Suppressor macrophage treated with lipopolysaccharide for 4 hours (primary cell): Measurements from ENCODE around the gene DDX52.
"Not testable (repeated sequence)": the region's sequence is repeated elsewhere in the genome, so short reads cannot be mapped to it uniquely, and the experiment has no call there.

ENCODE experiments used
- DNase-seq: peaks from one replicate; pipeline ENCODE4 v3.0.0-alpha.2; 2020

The DDX52 gene

GRCh38 chr17:37650419-37651003 lies 7.3 kb upstream of the DDX52 start:
- DNase-seq = peak; percentile 63

GRCh38 chr17:37648555-37648954 lies 5.3 kb upstream of the DDX52 start:
- peak; percentile 85 for DNase-seq

DNA sequence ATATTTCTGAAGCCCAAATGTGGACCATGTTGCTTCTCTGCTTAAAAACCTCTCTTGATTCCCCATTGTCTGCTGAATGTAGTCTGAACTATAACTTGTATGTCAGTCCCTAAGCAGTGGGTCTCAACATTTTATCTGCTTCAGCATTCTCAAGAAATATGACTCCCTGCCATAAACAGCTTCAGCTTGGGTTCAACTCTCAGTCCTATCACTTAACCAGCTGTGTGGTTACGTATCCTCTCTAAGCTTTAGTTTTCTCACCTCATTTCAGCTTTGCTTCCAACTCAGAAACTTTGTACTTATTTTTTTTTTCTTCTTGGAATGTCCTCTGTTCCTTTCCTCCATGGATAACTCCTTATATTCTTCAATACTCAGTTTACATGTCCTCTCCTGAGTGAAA lies 4.6 kb upstream of the DDX52 start:
- no peak for DNase-seq

- DNase-seq = no peak
Observed at GRCh38 chr17:37643869-37644268, 623 bp upstream of the DDX52 start.

GRCh38 chr17:37642681-37643080 lies 565 bp downstream of the DDX52 start:
- DNase-seq = peak; percentile 31

DNA sequence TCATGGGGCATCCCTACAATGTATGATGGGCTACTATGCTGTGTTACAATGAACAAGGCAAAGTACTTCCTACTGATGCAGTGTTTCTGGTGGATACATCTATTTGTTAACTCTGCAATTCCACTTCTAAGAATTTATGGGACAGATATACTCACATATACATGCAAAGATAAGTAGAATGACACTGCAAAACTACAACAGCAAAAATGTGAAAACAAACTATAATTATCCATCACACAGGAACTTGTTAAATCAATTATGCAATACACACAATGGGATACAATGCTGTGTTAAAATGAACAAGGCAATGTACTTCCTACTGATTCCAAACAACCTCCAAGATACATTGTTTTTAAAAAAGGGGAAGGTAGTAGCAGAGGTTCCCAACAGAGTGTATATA lies 3.2 kb downstream of the DDX52 start:
- DNase-seq = no peak

GRCh38 chr17:37637956-37638355 lies 5.3 kb downstream of the DDX52 start:
- DNase-seq = no peak

- not testable (repeated sequence) for DNase-seq
Observed at GRCh38 chr17:37616430-37616829, 26.8 kb downstream of the DDX52 start.

- no peak for DNase-seq
Observed at GRCh38 chr17:37614823-37615222, 28.4 kb downstream of the DDX52 start.

DNA sequence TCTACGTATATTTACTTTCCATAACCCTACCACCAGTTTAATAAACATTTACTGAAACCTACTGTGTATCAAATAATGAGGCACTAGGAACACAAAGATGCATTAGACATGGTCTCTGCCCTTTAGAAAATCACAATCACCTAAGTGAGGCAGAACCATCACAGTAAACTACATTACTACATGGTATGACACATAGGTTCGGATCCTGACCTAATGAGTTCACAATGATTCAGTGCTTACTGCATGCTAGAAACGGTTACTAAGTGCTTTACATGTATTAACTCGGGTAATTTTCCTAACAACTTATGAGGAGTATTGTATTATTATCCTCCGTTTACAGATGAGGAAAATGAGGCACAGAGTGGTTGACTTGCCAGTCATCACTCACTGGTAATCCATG lies 28.9 kb downstream of the DDX52 start:
- DNase-seq = no peak

GRCh38 chr17:37610971-37611370 lies 32.3 kb downstream of the DDX52 start:
- DNase-seq = peak; percentile 61

- not testable (repeated sequence) for DNase-seq
Observed at GRCh38 chr17:37610041-37610420, 33.2 kb downstream of the DDX52 start.

DNA sequence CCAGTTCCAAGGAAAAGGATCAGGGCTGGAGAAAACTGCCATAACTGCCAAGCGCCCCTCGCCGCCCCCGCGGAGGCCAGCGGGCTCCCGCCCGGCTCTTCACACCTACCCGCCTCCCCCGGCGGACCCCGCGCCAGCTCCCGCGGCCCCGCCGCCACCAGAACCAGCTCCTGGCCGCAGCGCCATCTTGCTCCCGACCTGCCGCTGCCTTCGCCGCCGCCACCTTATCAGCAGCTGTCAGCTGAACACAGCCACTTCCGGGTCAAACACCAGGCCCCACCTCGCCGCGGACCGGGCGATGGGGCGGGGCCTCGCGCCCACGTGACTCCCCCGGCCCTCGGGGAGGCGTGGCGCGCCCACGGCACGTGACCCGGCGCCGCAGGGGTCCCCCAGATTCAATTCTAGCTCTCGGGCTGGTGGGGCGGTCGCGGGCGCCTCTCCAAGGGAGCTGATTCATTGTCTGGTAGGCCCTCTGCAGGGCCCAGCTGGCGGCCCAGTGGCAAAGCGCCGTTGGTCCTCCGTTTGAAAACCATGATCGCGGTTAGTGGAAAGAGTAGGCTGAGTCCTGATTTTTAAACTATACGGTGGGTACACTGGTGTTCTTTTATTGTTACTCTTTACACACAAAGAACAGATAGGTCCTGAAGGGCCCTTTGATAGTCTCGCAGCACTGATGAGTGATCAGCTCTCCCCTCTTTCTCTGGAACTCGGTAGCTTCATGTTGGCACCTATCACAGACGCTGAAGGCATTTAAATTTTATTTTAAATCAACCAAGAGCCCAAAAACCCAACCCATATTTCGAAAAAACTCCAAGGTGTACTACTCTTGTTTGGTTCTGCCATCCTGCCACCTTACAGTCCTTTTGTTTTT lies 33.8 kb downstream of the DDX52 start, which contains the start of gene SYNRG:
Gene SYNRG (minus strand): TSS at position 249 of the 871 bp plus-strand sequence. CDS start 63 bp downstream, at position 186.
- DNase-seq = peak; percentile 96

- DNase-seq = peak; percentile 55
Observed at GRCh38 chr17:37608351-37609169, 34.7 kb downstream of the DDX52 start.

- no peak for DNase-seq
Observed at GRCh38 chr17:37607637-37608331, 35.5 kb downstream of the DDX52 start.

DNA sequence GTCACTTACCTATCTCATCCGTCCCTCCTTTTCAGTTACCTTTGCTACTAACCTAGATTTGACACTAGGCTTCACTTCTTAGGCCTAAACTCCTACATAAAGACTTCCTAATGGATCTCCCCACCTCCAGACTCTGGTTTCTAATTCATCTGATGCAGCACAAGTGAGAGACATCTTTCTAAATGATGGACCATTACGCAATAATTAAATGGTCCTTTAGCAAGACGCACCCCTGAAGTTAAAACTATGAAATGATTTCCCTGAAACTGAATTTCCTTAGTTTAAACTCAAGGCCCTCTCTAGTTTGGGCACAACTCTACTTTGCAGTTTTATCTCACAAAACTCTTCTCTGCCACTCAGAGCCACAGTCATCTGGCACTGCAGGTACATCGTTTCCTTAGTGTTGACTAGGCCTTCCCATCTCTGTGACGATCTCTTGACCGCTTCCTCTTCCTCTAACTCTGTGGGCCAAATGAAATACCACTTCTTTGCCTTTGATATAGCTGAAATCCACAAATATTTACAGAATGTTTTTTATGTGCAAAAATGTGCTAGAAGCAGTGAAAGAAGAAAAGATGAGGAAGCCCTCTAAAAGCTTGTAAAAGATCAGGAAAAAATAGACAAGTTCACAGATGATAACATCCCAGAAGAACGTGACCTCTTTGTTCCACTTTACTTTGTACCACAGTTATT lies 37.3 kb downstream of the DDX52 start:
- DNase-seq = peak; percentile 20

- DNase-seq = no peak
Observed at GRCh38 chr17:37605081-37605480, 38.2 kb downstream of the DDX52 start.

- DNase-seq = no peak
Observed at GRCh38 chr17:37604556-37604955, 38.7 kb downstream of the DDX52 start.

DNA sequence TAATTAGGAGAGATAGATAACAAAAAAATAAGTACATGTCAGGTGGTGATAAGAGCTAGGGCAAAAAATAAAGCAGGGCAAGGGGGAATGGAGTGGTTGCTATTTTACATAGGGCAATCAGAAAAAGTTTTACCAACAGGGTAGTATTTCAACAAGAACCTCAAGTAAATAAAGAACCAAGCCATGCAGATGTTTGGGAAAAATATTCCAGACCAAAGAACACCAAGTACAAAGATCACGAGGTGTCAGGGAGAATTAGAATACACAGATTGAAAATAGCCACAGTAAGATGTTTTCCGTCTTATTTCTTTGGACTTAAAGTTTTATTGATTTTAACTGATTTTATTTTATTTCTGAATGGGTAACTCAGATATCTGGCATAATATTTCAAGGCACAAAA lies 45.1 kb downstream of the DDX52 start:
- no peak for DNase-seq

DNA sequence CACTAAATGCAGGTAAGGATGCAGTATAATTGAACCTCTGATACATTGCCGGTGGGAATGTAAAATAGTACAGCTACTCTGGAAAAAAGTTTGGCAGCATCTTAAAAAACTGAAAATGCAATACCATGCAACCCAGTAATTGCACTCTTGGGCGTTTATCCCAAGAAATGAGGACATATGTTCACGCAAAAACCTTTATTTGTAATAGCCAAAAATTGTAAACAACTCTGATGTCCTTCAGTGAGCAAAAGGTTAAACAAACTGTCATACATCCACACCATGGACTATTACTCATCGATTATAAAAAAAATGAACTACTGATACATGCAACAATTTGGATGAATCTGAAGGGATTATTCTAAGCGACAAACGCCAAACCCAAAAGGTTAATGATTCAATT lies 51.0 kb downstream of the DDX52 start:
- DNase-seq = no peak

DNA sequence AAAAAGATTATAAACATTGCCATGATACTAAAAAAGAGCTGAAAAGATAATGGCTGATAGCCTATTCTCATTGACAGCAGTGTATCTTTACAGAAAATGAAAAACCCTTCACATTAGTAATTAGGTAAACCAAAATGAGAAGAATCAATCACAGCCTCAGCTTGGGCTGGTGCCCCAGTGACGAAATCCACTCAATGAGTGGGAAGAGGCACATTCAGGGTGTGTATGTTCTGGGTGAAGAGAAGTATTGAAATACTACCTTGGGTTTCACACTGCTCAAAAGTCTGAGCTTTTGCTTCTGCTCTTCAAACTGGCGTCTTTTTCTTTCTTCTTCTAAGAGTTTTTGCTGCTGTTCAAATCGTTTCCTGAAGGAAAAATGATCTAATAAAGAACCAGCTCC lies 58.2 kb downstream of the DDX52 start:
- DNase-seq = no peak

DNA sequence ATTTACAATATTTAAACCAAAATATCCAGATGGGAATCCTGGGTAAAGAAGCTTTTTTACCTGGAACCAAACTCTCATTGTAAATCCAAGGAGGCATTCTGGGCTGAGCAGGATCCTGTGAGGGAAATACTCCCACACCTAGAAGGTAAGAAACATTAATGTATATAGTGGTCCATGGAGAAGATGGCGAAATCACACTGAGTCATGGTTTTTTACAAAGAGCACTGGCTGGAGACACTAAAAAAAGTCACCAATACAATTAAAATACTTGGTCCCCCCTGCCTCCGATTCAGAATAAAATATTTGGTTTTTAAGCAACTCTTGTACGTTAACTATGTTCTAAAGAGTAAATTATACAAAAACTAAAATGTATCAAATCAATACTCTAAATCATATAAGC lies 67.0 kb downstream of the DDX52 start:
- DNase-seq = no peak
